ENCODE data around the gene PGBD5. TPM values are rescaled to one million over a fixed set of nuclear protein-coding genes. Genes with fewer than 3 reads are reported as not detected.

PGBD5 gene
- polyA plus RNA-seq, 3 donors = 0.44 TPM; not detected in 2

DNA sequence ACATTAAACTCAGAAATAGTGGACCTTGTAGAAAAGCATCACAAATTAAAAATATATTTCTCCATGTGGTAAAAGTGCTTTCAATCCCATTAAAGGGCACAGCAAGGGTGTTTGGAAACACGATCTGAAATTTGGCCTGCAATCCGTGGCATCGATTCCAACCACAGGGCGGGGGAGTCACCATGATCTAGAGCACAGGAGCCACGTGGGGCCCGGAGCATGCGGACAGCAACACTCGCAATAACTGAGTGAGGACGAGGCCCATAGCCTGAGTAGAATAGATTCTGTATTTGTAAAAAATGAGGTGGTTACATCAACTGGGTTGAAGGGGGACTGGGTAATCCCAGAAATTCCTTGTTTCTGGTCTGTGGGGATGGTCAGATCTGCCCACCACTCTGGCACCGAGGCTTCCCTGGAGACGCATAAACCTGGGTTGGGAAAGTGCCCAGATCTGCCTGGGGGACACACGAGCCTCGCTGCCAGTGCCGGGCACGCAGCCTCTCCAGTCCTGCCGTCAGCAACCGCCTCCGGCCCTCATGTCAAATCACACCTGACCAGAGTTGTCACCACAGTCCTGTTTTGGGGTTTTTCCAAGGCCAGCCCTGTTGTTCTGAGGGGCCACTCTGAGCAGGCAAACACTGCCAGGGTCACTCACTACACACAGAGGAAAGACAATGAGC lies 104.3 kb downstream of the PGBD5 start:
- Mint-ChIP-seq H3K36me3 (no peaks in the 10 kb centered on the region), H3K9me3 (no peaks in the 10 kb centered on the region), H3K4me1 (no peaks in the 10 kb centered on the region), H3K4me3 (no peak overlapping the region), H3K27me3 (ENCODE audit: low read depth in 3 of 3) (peaks cover 0 to 7% (median 4%) of the 10 kb centered on the region in 3 donors), H3K27ac (no peak overlapping the region)
- Histone ChIP-seq H3K4me3 (replicated peaks in 1 of 3; ENCODE audit: low read depth in 2 of 3, low read length in 3 of 3) (no peak overlapping the region), H3K36me3 (replicated peaks in 1 of 2; ENCODE audit: control insufficient read depth in 1 of 2, insufficient read depth in 2 of 2, low read length in 2 of 2) (no peaks in the 10 kb centered on the region), H3K4me1 (ENCODE audit: control insufficient read depth in 1 of 2, insufficient read depth in 2 of 2, low read length in 2 of 2) (no peaks in the 10 kb centered on the region), H2AFZ (ENCODE audit: insufficient read depth, low read depth, low read length, poor library complexity, severe bottlenecking) (no peak overlapping the region), H3K9ac (ENCODE audit: insufficient read depth, low read length, poor library complexity, severe bottlenecking) (no peak overlapping the region), H3K27me3 (ENCODE audit: control insufficient read depth in 2 of 2, insufficient read depth in 2 of 2, low read length in 2 of 2) (no peaks in the 10 kb centered on the region), H4K20me1 (ENCODE audit: insufficient read depth, low read length) (no peaks in the 10 kb centered on the region), H3K9me3 (replicated peaks in 1 of 2; ENCODE audit: control insufficient read depth in 1 of 2, insufficient read depth in 1 of 2, low read length in 2 of 2) (no peaks in the 10 kb centered on the region), H3K4me2 (replicated peaks; ENCODE audit: extremely low read depth, low read length, poor library complexity, severe bottlenecking) (no peak overlapping the region), H3K79me2 (ENCODE audit: insufficient read depth, low read length) (no peaks in the 10 kb centered on the region), H3K27ac (ENCODE audit: low read depth in 1 of 2, low read length in 2 of 2) (no peak overlapping the region)
- WGBS (ENCODE audit: insufficient coverage) = 95% methylated on average over 15 of the region's 18 CpGs
- no peak for DNase-seq
- intact Hi-C loops (cut with micrococcal nuclease) = no loop called here
- TF ChIP-seq CTCF (IDR thresholded peaks at IDR 0.05) = no peak

- no peaks in the 10 kb centered on the region for H4K20me1 ChIP-seq (ENCODE audit: insufficient read depth, low read length)
- H3K9me3 Mint-ChIP-seq = no peaks in the 10 kb centered on the region
- intact Hi-C loops (cut with micrococcal nuclease) = no loop called here
- H3K9me3 ChIP-seq (replicated peaks in 1 of 2; ENCODE audit: control insufficient read depth in 1 of 2, insufficient read depth in 1 of 2, low read length in 2 of 2) = no peaks in the 10 kb centered on the region
- H2AFZ ChIP-seq (ENCODE audit: insufficient read depth, low read depth, low read length, poor library complexity, severe bottlenecking) = no peak overlapping the region
- H3K27ac Mint-ChIP-seq = no peak overlapping the region
- DNase-seq = no peak
- no peaks in the 10 kb centered on the region for H3K79me2 ChIP-seq (ENCODE audit: insufficient read depth, low read length)
- 99% methylated on average over 6 of the region's 9 CpGs for WGBS (ENCODE audit: insufficient coverage)
- H3K4me3 ChIP-seq (replicated peaks in 1 of 3; ENCODE audit: low read depth in 2 of 3, low read length in 3 of 3) = no peak overlapping the region
- no peak for TF ChIP-seq CTCF (IDR thresholded peaks at IDR 0.05)
- H3K4me1 ChIP-seq (ENCODE audit: control insufficient read depth in 1 of 2, insufficient read depth in 2 of 2, low read length in 2 of 2) = no peaks in the 10 kb centered on the region
- H3K4me1 Mint-ChIP-seq = no peaks in the 10 kb centered on the region
- no peaks in the 10 kb centered on the region for H3K36me3 ChIP-seq (replicated peaks in 1 of 2; ENCODE audit: control insufficient read depth in 1 of 2, insufficient read depth in 2 of 2, low read length in 2 of 2)
- peaks cover 0 to 7% (median 4%) of the 10 kb centered on the region in 3 donors for H3K27me3 Mint-ChIP-seq (ENCODE audit: low read depth in 3 of 3)
- H3K4me2 ChIP-seq (replicated peaks; ENCODE audit: extremely low read depth, low read length, poor library complexity, severe bottlenecking) = no peak overlapping the region
- no peak overlapping the region for H3K9ac ChIP-seq (ENCODE audit: insufficient read depth, low read length, poor library complexity, severe bottlenecking)
- no peaks in the 10 kb centered on the region for H3K36me3 Mint-ChIP-seq
- H3K27ac ChIP-seq (ENCODE audit: low read depth in 1 of 2, low read length in 2 of 2) = no peak overlapping the region
- H3K4me3 Mint-ChIP-seq = no peak overlapping the region
- H3K27me3 ChIP-seq (ENCODE audit: control insufficient read depth in 2 of 2, insufficient read depth in 2 of 2, low read length in 2 of 2) = no peaks in the 10 kb centered on the region
Observed at GRCh38 chr1:230321341-230321740, 104.8 kb downstream of the PGBD5 start.

All from CD14-positive monocyte (primary cell).